NOMO-1 treated with dmso at 0.1 percent for 144 hours (cell line): Measurements from ENCODE around the gene KIRREL2.

Experiments used
- DNase-seq: peaks from one replicate; lab custom pipeline; 2025; ENCODE audit not compliant: unreplicated experiment; lab: John Stamatoyannopoulos, UW

KIRREL2 gene

DNA sequence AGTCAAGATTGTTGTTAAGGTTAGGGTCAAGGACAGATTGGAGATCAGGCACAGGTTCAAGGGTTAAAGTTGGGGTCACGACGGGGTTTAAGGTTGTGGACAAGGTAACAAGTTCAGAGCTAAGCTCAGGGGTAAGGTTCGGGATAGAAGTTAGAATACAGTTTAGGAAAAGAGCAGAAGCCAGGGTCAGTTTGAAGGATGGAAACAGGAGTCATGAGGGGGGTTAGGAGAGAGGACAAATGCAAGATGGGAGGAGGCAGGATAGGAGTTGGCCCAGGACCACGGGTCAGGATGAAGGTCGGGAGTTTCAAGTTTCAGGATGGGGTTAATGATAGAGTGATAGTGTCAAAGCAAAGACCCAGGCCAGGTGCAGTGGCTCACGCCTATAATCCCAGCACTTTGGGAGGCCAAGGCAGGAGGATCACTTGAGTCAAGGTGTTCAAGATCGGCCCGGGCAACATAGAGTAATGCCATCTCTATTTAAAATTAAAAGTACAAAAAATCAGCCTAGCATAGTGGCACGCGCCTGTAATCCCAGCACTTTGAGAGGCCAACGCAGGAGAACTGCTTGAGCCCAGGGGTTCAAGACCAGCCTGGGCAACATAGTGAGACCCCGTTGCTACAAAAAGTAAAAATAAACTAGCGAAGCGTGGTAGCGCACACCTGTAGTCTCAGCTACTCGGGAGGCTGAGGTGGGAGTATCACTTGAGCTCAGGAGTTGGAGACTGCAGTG lies 12.1 kb upstream of the KIRREL2 start:
- no peak for DNase-seq

DNA sequence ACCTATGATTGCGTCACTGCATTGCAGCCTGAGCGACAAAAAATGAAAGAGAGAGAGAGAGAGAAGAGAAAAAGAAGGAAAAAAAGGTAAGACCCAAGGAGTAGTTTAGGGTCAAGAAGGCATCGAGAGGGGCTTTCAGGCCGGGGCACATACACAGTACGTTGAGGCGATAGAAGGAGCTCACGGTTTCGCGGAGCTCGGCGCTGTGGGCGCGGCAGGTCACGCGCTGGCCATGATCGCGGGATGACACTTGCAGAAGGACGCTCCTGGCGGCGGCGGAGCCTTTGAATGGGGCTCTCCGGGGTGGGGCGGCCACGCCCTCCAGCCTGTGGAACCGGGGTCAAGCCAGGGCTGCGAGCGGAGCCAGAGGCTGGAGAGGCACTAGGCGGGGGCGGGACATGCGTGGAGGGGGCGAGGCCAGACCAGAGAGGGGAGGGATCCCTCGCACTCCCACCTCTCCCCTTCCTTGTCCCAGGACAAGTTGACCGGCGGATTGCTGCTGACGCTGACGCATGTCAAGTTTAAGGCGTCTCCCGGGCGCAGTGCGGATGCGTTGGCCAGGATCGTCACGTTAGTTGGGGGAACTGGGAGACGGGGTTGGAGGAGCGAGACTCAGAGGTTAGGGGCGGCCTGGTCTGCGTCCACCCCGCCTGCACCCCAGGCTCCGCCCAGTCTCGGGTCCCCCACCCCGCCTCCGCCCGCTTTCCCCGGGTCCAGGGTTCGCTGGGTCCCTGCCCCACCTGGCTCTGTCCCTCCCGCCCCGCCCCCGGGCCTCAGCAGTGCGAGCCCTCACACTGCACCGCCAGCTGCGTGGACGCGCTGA lies 11.3 kb upstream of the KIRREL2 start:
- DNase-seq = no peak

DNA sequence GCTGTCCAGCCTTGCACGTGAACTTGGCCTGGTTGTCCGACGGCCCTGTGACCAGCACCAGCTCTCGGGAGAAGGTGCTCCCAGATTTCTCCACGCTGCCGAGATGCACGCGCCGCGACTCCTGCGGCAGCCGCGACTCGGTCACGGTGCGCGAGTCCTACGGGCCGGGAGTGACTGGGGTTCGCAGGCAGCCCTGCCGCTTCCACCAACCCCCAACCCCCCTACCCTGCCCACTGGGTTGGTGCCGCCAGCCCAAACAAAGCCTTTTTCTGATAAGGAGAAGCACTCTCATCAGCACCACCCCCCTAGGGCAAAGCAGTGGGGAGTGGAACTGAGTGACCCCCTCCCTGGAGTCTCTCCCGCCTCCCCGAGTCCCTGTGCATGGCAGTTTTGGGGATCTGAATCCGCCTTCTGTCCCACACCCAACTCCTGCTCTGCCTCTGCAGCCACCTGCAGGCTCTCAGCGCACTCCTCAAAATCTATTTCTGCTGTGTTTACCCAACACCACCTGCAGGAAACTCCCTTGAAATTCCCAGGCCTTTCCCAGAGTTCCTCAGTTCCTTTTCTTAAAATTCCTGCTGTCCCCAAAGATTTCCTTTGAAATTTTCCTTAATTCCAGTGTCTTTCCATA lies 10.6 kb upstream of the KIRREL2 start:
- DNase-seq = no peak

DNA sequence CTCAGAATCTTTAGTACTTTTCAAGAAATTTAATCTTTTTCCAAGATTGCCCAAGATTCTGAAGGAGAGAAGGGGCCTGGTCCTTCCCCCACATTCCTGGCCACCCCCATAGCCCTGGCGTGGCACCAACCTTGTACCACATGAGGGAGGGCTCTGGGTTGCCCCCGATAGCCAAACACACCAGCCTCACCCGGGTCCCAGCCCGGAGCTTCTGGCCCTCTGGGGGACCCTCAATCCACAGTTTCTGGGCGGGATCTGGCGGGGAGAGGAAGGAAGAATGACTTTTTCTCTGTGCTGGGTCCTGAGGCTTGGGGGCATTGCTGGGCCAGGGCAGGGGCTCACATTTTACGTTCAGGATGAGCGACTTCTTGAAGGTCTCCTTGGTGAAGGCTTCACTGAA lies 8.8 kb upstream of the KIRREL2 start:
- no peak for DNase-seq

- no peak for DNase-seq
These were observed 8.2 kb upstream of the KIRREL2 start for GRCh38 chr19:35848486-35848885.

- DNase-seq = no peak
These were observed 7.7 kb upstream of the KIRREL2 start for GRCh38 chr19:35848919-35849505.

- DNase-seq = no peak
These were observed 5.3 kb upstream of the KIRREL2 start for GRCh38 chr19:35851213-35852028.

DNA sequence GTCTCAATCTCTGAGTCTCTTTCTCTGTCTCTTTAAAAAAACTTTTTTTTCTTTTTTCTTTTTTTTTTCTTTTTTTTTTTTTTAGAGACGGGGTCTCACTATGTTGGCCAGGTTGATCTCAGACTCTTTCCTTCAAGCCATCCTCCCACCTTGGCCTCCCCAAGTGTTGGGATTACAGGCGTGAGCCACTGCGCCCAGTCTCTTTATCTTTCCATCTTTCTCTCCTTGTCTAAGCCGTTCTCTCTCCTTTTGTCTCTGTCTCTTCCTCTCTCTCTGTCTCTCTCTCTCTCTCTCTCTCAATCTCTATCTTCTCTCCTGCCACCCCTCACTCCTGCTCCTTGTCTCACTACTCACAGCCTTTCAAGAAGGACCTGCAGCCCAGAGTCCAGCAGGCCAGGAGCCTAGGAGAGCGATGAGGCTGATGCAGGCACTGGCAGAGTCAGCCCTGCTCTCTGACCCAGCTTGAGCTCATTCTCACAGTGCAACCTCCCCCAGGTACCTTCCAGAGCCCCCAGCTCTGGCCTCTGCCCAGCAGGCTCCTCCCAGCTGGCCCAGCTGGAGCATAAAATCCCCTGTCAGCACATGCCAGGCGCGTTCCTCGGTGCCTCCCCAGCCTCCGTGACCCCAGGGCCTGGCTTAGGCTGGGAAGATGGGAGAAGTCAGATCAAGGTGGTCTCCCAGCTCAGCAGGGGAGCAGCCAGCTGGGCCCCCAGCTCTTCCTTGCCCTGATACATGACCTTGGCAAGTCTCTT lies 4.5 kb upstream of the KIRREL2 start, which contains the start of gene NPHS1:
Gene NPHS1, minus strand, starts transcription at position 476 of the 752 bp plus-strand sequence. CDS start 667 bp downstream, outside the sequence.
- DNase-seq = no peak

GRCh38 chr19:35853038-35853756 lies 3.5 kb upstream of the KIRREL2 start:
- no peak for DNase-seq

GRCh38 chr19:35858311-35858710 lies 1.6 kb downstream of the KIRREL2 start:
- no peak for DNase-seq

GRCh38 chr19:35859414-35859813 lies 2.7 kb downstream of the KIRREL2 start:
- no peak for DNase-seq

DNA sequence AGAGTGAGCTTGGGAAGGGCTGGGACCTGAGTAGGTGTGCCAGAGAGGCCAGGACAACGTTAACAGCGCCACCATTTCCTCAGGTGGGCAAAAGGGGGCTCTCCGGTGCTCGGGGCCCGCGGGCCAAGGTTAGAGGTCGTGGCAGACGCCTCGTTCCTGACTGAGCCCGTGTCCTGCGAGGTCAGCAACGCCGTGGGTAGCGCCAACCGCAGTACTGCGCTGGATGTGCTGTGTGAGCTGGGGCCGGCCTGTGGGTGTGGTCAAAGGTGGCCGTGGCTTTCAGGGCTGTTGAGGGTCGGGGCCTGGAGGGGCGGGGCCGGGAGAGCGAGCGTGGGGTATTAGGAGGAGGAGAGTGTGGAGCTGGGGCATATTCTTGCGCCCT lies 3.7 kb downstream of the KIRREL2 start:
- DNase-seq = no peak

DNA sequence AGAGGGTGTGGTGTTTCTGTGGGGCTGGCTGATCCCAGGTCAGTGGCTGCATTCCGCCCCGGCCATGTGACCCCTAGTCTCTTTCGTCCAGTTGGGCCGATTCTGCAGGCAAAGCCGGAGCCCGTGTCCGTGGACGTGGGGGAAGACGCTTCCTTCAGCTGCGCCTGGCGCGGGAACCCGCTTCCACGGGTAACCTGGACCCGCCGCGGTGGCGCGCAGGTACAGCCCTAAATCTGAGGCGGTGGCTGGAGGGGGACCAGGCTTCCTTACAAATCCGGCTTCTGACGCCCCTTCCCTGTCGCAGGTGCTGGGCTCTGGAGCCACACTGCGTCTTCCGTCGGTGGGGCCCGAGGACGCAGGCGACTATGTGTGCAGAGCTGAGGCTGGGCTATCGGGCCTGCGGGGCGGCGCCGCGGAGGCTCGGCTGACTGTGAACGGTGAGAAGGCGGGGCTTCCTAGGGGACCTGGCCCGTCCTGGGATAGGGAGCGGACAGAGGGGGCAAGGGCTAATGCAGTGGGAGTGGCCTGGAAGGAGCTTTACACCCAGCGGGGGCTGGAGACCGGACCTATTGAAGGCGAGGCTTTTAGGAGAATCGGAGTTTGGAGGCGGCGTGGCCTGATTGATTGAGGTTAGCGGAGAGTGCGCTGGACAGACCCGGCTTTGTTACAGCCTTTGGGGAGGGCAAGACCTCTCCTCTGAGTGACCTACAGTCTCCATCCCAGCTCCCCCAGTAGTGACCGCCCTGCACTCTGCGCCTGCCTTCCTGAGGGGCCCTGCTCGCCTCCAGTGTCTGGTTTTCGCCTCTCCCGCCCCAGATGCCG lies 4.3 kb downstream of the KIRREL2 start:
- DNase-seq = no peak

- DNase-seq = no peak
These were observed 5.0 kb downstream of the KIRREL2 start for GRCh38 chr19:35861640-35862160.

DNA sequence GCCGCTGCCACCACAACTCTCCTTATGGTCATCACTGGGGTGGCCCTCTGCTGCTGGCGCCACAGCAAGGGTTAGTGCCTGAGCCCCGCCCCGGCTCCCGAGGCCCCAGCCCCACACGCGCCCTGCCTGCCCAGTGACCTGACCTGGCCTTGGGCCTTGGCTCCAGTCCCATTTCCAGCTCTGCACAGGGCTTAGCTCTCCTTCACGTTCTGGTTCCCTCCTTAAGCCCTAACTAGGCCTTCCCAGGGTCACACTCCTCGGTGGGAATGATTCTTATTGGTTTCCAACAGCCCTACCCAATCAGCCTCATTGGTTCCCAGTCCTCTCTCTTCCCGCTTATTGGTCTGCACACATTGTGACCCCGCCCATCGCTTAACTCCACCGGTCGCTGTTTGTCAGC lies 5.8 kb downstream of the KIRREL2 start:
- DNase-seq = no peak

DNA sequence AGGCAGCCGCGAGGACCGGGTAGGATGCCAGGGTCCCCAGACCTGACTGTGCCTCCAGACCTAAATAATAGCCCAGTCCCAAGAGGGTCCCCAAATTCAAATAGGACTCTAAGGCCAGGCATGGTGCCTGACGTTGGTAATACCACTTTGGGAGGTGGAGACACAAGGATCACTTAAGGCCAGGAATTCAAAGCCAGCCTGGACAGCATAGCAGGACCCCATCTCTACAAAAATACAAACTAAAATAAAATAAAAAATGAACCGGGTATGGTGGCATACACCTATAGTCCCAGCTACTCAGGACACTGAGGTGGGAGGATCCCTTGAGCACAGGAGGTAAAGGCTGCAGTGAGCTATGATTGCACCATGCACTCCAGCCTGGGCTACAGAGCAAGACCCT lies 6.3 kb downstream of the KIRREL2 start:
- no peak for DNase-seq

- DNase-seq = no peak
These were observed 11.6 kb downstream of the KIRREL2 start, which contains the start of gene APLP1 for GRCh38 chr19:35868172-35868822. Gene APLP1 (plus strand): TSS chr19:35868574. CDS start chr19:35868637, 63 bp downstream.
